NCI-H1694 treated with DMSO at 0.1 percent for 48 hours (cell line): ENCODE data around the gene DDAH1.
"Not testable (repeated sequence)": the region's sequence is repeated elsewhere in the genome, so short reads cannot be mapped to it uniquely, and the experiment has no call there.

Experiments
- DNase-seq: peaks from one replicate; lab custom pipeline; 2025; lab: John Stamatoyannopoulos, UW

Gene DDAH1

DNA sequence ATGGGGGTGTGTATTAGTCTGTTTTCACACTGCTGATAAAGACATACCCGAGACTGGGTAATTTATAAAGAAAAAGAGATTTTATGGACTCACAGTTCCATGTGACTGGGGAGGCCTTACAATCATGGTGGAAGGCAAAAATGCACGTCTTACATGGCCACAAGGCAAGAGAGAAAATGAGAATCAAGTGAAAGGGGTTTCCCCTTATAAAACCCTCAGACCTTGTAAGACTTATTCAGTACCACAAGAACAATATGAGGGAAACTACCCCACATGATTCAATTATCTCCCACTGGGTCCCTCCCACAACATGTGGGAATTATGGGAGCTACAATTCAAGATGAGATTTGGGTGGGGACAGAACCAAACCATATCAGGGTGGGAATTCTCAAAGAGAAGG lies 5.2 kb upstream of the DDAH1 start:
- DNase-seq: not testable (repeated sequence)

DNA sequence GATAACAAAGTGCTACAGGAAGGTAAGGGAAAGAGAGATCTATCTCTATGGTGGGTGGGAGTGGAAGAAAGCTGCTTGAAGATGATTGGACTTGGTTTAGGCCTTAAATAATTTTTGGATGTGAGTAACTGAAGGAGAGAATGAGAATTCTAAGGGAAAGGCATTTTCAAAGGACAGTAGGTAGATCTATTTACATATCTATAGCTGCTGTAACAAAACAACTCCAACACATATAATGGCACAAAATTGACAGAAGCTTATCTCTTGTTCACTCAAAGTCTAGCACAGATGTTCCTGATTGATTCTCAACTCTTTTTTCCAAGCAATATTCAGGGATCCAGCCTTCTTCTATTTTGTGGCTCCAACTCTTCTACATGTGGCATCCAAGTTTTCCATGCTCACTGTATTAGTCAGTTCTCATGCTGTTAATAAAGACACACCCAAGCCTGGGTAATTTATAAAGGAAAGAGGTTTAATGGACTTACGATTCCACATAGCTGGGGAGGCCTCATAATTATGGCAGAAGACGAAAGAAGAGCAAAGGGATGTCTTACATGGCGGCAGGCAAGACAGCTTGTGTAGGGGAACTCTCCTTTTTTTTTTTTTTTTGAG lies 3.1 kb upstream of the DDAH1 start:
- DNase-seq: no peak

DNA sequence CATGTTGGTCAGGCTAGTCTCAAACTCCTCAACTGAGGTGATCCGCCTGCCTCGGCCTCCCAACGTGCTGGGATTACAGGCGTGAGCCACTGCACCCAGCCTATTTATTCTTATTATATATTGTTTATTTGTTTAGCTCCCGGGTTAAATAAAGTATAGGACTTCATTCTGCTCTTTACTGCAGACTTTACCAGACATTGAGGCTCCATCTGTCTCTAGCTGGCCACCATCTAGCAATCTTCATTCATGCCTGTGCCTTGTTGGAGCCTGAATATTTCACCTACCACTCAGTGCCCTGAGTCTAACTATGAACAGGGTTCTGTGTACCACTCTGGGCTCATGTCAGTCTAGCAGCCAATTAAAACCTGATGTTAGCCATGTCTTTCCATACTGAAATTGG lies 2.1 kb upstream of the DDAH1 start:
- no peak for DNase-seq

DNA sequence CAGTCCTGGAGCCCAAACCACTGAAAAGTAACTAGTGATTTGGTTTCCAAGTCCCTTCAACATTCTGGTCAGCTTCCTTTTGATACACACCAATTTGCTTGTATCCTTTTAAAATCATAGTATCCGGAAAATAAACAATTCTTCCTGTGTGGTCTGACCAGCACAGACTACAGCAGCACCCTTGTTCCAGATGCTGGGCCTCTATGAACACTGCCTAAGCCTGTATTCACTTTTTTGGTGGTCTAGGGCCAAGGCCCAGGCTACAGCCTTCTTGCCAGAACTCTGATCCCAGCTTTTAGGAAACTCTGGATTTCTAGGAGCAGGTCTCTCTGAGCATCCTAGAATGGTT lies 801 bp upstream of the DDAH1 start:
- no peak for DNase-seq

DNA sequence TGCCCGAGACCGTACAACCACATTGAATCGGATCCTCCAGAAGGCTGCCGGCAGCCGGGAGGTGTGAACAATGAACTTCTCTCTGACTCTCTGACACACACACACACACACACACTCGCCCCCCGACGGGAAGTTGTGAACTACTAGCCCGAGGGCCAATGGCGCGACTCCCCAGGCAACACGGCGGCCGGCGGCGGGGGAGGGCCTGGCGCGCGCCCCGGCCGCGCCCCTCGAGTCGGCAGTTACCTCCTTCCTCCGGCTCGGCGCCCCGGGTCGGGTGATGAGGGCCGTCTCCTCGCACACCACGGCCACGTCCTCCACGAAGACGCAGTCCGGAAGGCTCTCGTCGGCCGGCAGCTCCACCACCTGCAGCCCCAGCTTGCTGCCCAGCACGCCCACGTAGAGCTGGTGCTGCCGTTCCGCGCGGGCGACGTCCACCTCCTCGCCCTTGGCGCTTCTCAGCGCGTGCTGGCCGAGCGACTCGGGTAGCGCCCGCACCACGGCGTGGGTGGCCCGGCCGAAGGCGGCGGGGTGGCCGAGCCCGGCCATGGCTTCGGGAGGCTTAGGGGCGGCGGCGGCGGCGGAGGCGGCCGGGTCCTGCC lies 361 bp downstream of the DDAH1 start:
- DNase-seq: peak; percentile 44

DNA sequence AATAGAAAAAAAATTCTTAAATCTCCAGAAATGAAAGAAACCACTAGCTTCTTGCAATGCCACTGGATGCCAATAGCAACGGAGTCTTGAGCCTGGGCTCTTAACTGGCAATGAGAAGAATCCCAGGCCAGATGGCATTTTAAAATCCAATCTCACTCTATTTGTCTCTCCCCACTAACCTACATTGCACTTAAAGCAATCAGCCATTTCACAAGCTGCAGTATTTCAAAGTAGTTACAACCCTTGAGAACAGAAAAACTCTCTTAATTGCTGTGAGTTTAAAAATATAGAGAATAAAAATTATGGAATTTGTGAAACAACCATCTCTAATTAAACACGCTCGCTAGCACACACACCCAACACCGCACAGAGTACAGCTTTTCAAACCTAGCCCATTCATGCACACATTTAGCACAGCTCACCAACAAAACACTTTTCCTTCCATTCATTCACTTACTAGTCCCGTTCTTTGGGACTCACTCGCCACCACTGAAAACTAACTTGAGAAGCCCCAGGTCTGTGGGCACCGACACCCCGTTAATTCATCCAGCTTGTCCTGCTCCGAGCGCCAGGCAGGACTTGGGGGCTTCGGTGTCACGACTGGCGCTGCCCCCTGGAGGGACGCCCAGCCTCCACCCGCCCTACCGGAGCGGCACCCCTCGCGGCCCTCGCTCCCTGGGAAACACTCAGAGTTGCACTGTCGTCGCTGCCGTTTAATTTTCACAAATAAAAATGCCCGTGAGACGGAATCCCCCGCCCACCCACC lies 1.0 kb downstream of the DDAH1 start:
- DNase-seq: peak; percentile 44

DNA sequence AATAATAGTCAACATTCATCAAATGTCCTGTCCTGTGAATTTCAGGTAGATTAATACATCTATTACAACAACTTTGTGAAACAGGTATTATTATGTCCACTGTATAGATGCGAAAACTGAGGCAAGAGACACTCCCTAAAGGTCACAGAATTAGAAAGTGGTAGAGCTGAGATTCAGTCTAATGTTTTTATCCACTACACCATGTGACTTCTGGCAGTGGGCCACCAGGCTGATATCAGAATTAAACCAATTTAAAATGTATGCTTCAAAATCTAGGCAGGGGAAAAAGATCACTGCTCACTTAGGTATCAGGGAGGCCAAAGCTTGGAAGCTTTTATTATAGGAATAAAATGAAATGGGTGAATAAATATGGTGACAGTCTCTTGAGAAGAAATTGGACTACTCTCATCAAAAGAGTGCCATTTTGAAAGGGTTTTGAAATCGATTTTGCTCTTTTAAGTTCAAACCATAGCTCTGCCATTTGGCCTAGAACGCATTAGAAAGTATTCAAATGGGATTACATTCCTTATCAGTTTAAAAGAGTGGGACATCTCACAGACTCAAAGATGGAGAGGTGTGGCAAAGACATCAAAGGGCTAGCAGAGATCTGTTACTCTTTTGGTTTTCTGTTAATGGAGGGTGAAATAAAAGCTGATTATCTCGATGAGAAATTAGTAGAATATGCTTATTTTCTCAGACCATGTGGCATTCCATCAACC lies 1.9 kb downstream of the DDAH1 start:
- DNase-seq: no peak

DNA sequence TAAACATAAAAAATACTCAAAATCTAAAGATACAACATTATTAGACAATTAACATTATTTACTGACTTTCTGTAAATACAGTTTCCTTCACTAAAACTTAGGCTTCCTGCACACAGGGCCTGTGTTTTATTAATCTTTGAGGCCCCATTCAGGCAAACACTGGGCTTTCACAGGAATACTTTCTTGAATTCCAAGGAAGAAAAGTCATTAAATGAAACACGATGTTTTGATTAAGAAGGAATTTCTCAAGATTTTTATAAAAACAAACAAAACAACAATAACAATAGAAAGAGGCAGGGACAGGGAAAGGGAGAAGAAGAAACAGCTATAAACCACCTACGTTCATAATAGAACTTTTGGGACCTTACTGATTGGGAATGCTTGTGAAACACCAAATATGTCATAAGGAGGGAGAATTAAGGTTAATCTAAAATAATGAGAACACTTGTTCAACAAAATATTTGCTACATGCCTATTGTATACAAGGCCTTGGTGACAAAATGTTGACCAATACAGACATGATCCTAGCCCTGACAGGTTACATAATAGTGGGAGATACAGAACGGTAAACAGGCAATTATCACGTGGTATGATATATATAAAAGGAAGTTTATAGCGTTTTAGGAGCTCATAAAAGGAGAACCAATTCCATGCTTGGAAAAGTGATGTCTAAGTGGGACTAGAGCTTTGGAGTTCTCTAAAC lies 3.6 kb downstream of the DDAH1 start:
- DNase-seq: no peak

DNA sequence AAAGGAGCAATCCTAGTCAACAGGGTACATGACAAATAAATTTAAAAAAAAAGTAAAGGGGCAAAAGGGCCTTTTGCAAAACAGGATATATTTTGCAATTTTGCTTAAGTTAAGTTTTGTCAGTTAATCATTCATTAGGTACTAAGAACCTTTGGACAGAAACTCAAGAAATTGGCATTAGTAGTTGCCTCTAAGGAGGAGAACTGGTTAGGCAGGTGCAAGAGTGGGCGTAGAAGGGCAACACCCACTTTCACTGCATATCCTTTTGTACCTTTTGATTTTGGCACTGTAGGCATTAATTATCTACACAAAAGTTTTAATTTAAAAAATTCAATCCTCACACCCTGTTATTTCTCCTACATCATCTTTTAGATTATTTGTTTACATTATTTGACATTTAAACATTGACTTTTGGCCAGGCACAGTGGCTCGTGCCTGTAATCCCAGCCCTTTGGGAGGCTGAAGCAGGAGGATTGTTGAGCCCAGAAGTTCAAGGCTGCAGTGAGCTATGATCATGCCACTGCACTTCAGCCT lies 4.3 kb downstream of the DDAH1 start:
- no peak for DNase-seq

DNA sequence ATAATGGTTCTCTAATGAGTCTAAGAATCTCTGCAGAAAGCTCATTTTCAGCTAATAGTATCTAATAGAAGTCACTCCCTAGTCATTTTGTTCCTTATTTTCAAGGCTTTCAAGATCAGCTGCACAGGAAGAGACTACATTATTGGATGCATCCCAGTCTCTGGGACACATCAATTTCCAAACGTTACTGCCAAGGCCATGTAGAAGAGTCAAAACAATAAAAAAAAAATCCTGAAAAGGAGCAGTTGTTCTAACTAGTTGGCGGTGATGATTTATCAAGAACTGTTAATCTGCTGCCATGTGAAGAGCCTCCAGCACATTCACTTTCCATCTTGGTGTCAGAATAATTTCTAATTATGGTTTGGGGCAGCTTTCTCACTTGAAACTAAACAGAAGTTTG lies 5.7 kb downstream of the DDAH1 start:
- no peak for DNase-seq

DNA sequence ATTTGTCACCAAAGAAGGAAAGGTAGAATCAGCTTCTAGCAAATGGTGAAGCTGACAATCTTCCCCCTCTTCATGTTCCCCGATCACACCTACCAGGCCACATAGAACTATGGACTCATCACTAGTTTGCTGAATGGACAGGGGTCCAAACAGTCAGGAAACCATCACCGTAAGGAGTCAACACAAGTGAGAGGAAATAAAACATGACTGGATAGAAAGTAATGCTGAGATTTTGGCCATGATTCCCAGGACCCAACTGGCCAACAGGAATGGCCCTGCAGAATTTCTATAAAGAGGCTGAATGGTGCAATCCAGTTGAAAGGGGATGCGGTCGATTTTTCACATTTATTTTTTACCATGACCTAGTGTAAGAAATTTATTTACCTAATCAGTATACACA lies 10.7 kb downstream of the DDAH1 start:
- no peak for DNase-seq

DNA sequence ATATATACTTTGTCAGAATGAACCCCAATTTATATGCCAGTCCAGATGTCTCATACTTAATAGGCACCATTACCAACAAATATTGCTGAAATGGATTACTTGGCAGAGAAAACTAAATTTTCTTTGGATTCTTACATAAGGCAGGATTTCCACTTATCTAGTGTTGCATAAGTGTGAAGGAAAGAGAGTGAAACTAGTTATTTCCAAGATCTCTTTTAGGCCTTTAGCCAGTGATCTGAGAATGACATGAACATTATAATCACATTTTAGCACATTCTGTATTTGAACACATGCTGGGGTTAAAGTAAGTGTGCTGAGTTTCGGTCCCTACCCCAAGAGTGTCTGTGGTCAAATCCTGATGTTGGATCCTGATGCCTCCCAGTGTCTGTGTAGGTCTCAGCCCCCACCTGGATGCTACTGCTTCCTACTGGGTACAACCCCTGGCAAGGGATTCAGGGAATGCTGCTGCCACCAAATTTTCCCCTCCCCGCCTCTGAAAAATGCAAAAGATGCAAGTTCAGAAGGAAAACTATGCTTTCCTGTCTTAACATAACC lies 11.2 kb downstream of the DDAH1 start:
- no peak for DNase-seq

DNA sequence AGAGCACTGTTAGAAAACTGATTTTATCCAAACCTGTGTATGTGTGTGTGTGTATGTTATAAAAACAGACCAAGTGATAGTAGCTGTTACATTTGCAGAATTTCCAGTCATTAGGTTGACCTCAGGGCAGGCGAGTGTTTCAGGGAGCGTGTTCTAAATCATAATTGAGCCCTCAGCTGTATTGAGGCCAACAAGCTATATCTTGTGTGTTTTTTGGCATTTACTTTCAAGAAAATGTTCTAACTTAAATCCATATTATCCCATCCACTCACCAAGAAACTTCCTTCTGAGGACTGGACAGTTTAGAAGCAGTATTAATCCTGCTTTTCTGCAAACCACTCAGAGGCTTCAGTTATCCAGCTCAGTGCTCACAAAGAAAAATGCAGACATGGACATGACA lies 12.0 kb downstream of the DDAH1 start:
- no peak for DNase-seq

DNA sequence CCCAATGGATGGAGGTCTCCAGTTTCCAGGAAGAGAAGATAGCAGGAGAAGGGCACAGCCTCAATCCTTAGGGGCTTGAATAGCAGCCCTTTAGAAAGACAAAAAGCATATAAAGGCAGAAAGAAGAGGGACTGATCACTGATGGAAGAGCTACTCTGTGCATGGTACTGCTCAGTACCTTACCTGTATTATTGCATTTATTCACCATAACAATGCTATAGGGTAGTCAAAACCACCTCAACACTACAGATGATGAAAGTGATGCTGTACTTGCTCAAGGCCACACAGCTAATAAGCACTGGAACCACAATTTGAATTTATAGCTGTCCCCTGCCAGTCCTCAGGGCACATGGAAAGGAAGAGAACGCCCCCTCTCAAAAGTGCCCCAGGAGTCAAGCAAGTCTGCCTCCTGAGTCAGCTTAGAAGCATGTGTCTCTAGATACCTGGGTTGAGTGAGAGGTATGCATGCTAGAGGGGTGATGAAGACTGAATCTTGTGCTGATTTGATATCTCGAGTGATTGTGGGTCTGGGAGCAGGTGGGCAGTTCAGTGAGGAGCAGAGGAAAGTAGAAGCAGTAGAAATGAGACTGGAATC lies 13.6 kb downstream of the DDAH1 start:
- DNase-seq: no peak

DNA sequence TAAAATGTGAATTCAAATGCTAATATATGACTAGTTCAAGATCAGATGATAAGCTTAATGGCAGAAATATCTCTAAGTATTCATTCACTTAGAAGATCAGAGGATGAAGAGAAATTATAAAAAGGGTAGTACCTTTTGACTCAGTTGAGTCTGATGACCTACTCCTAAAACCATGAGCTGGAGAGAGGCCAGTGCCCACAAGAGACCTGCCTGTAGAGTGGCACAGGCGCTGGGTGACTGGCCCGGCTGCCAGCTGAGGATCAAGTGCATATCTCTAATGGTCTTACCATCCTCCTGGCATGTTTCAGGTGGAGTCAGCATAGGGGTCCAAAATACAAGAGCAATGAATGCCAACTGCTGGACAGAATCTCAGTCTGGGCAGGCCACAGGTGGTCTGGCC lies 14.1 kb downstream of the DDAH1 start:
- DNase-seq: no peak

DNA sequence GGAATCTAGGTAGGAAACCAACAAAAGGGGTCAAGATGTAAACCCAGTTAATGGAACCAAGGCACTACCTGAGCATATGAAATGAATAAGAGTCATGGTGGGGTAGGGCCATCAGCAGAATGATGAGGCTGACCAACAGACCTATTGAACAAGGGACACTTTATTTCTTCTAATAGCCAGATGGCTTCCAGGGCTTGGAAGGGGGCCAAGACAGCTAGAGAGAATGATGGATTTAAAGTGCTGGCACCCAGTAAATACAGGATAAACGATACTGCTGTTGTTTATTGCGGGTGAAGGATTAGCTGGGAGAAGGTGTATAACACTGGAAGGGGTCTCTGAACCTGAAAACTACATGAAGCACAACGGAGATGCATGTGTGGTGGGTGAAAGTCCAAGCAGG lies 15.6 kb downstream of the DDAH1 start:
- peak; percentile 9 for DNase-seq

DNA sequence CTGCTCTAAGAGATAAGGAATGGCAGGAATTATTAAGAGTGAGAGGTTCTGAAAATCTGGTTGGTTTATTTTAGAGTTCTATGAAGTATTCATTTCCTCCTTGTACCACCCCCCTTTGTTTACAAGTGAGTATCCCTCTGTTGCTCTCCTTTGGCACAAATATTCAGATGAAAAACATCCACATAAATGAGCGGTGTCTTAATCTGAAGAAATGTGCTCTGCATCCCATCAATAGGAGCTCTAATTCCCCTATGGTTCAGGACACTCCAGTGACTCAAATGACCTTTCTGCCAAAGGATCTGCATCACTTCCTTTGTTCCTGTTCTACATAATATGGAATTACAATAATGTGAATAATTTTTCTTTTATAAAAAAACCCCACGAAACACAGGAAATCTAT lies 16.6 kb downstream of the DDAH1 start:
- DNase-seq: no peak

DNA sequence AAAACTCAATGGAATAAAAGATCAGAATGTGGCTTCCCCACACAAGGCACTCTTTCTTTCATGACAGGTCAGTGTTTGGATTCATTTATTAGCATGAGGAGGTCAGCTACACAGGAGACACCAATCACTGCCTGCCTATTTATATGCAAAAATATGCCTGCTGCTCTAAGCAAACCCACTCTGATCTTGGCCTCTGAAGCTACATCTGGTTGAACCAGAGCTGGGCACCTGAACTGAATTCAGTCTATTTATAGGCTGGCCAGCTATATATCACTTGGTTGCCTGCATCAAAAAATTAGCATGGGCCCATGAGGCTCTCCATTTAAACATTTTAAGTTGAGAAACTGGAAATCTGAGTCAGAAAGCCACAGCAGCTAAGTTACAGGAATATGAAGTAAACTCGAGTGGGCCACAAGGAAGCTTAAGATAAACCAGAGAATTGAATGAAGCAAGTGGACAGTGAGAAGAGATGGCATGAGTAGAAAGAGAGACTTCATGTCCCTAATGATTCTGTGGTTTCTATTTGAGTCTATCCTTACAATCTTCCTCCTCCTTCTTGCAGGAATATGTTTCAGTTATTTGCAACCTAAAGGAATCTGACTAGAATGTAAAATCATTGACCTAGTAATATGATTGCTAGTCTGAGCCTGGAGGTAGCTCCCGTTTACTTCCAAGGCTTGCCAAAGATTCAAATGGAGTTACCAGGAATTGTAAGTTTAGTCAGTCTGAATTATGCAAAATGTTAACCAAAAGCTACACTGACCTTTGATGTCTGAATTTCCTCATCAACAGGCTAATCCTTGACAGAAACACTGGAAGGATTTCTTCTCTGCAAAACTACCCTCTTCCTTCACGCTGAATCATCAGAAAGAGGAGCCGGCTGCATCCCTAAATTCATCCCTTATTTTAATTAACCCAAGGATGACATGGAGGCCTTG lies 17.7 kb downstream of the DDAH1 start:
- no peak for DNase-seq

DNA sequence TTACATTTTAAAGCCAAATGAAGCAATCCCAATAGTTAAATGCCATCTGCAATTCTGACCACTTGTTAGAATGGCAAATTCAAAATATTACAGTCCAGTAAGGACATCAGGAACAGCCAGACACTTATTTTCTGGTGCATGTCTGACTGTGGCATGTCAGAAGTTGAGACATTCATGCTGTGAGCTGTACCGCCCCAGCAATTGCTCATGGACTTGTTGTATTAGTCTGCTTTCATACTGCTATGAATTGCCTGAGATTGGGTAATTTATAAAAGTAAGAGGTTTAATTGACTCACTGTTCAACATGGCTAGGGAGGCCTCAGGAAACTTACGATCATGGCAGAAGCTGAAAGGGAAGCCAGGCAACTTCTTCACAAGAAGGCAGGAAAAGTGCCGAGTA lies 19.1 kb downstream of the DDAH1 start:
- no peak for DNase-seq

DNA sequence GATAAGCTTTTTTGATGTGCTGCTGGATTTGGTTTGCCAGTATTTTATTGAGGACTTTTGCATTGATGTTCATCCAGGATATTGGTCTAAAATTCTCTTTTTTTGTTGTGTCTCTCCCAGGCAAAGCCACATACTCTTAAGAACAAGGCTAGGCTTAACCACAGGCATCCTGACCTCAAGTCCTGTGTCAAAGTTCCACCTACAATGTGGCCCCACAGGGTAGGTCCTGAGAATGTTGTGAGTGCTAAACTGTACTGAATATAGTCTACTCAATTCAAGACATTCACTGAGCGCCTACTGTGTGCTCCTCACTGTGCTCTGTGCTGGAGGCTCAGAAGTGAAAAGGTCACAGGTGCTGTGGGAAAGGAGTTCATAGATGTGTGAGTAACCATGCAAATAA lies 20.6 kb downstream of the DDAH1 start:
- DNase-seq: no peak
